SK-N-SH (cell line): ENCODE results near the gene TNRC6B. TPM values are rescaled to one million over a fixed set of nuclear protein-coding genes. Genes with fewer than 3 reads are reported as not detected.
A peak's percentile ranks its signal among the peaks of the same experiment; 100 is the strongest.

Experiments used
- CTCF ChIA-PET: fragments of 300-600, 350-600 bp; formaldehyde crosslinking; extraction: SDS; loops from one replicate; lab custom pipeline; 2021; lab: Yijun Ruan, JAX
- POLR2A ChIA-PET: fragments of 350-600 bp; sonication (Branson Sonifier 250); formaldehyde crosslinking; extraction: SDS; loops from one replicate; lab custom pipeline; 2020; ENCODE audit warnings: antibody characterized with exemption, inconsistent platforms; lab: Yijun Ruan, JAX
- DNase-seq: peaks from one replicate; pipeline ENCODE4 v3.0.0; 2012
- H2AFZ ChIP-seq: fragments of 200-600 bp; sonication (generic); 2 replicates; pipeline ENCODE4 v1.8.1; 2016; ENCODE audit warnings: antibody characterized with exemption, mild to moderate bottlenecking, low read depth
- H3F3A ChIP-seq: fragments of 200-600 bp; sonication (generic); replicated peaks from 2 replicates; pipeline ENCODE3; 2016; ENCODE audit warnings: antibody characterized with exemption, mild to moderate bottlenecking; ENCODE audit not compliant: insufficient read depth
- H3K27ac ChIP-seq, 2 experiments: fragments of 200-500 bp in 1 of 2; fragments of 200-600 bp in 1 of 2; sonication (Bioruptor generic) in 1 of 2; sonication (generic), shearing (Covaris generic) in 1 of 2; 2 replicates each; pipeline versions ENCODE4 v1.5.1 to v1.6.1; 2014 to 2016; ENCODE audit warnings: low read depth in 2 of 2, inconsistent platforms in 1 of 2, low read length in 1 of 2, mild to moderate bottlenecking in 1 of 2, mixed read lengths in 1 of 2
- H3K27me3 ChIP-seq: fragments of 200-600 bp; sonication (generic), shearing (Covaris generic); 2 replicates; pipeline ENCODE4 v1.6.1; 2016; ENCODE audit warnings: mixed run types; ENCODE audit not compliant: insufficient read depth
- H3K36me3 ChIP-seq, 2 experiments: fragments of 200-500 bp in 1 of 2; fragments of 200-600 bp in 1 of 2; sonication (Bioruptor generic) in 1 of 2; sonication (generic) in 1 of 2; replicated peaks in 1 of 2; 2 replicates each; pipeline versions ENCODE3 to v1.5.1; 2014 to 2016; ENCODE audit warnings: low read length in 1 of 2, mild to moderate bottlenecking in 1 of 2; ENCODE audit not compliant: insufficient read depth in 2 of 2, control insufficient read depth in 1 of 2
- H3K4me1 ChIP-seq, 2 experiments: fragments of 200-500 bp in 1 of 2; fragments of 200-600 bp in 1 of 2; sonication (Bioruptor generic) in 1 of 2; sonication (generic), shearing (Covaris generic) in 1 of 2; 2 replicates each; pipeline versions ENCODE4 v1.5.1 to v1.6.1; 2014 to 2016; ENCODE audit warnings: low read depth in 1 of 2, low read length in 1 of 2, mixed run types in 1 of 2; ENCODE audit not compliant: insufficient read depth in 2 of 2, control insufficient read depth in 1 of 2
- H3K4me2 ChIP-seq: fragments of 200-600 bp; sonication (generic), shearing (Covaris generic); 2 replicates; pipeline ENCODE4 v1.6.1; 2017; ENCODE audit warnings: mixed run types
- H3K4me3 ChIP-seq, 2 experiments: fragments of 200-500 bp in 1 of 2; fragments of 200-600 bp in 1 of 2; sonication (Bioruptor generic) in 1 of 2; sonication (generic), shearing (Covaris generic) in 1 of 2; 2 replicates each; pipeline versions ENCODE4 v1.5.1 to v1.8.1; 2014 to 2016; ENCODE audit warnings: low read depth in 2 of 2, inconsistent platforms in 1 of 2, low read length in 1 of 2, mild to moderate bottlenecking in 1 of 2, mixed read lengths in 1 of 2, moderate library complexity in 1 of 2
- H3K79me2 ChIP-seq: fragments of 200-600 bp; sonication (generic); 2 replicates; pipeline ENCODE4 v1.8.1; 2017; ENCODE audit warnings: mild to moderate bottlenecking; ENCODE audit not compliant: insufficient read depth
- H3K9ac ChIP-seq: fragments of 200-600 bp; sonication (generic); 2 replicates; pipeline ENCODE4 v1.6.1; 2017; ENCODE audit warnings: mixed run types
- H3K9me2 ChIP-seq: fragments of 200-600 bp; sonication (generic); 2 replicates; pipeline ENCODE4 v1.6.1; 2017; ENCODE audit warnings: mixed run types
- H3K9me3 ChIP-seq: fragments of 200-600 bp; sonication (generic); 2 replicates; pipeline ENCODE4 v1.6.1; 2017; ENCODE audit warnings: mixed run types, mild to moderate bottlenecking, moderate library complexity
- H4K20me1 ChIP-seq: fragments of 200-600 bp; sonication (generic); 2 replicates; pipeline ENCODE4 v1.6.1; 2017; ENCODE audit warnings: mild to moderate bottlenecking, mixed run types; ENCODE audit not compliant: insufficient read depth
- FOXM1 ChIP-seq: IDR thresholded peaks from 2 replicates; pipeline ENCODE4 v1.4.0; 2012; ENCODE audit warnings: low read depth, mild to moderate bottlenecking
- JUND ChIP-seq: IDR thresholded peaks from 2 replicates; pipeline ENCODE4 v1.4.0; 2012
- NFIC ChIP-seq: IDR thresholded peaks from 2 replicates; pipeline ENCODE4 v1.4.0; 2012; ENCODE audit warnings: borderline replicate concordance
- RAD21 ChIP-seq: IDR thresholded peaks from 2 replicates; pipeline ENCODE4 v1.6.1; 2012; ENCODE audit warnings: mild to moderate bottlenecking, low read length
- USF1 ChIP-seq: IDR thresholded peaks from 2 replicates; pipeline ENCODE4 v1.4.0; 2012; ENCODE audit warnings: low read depth, borderline replicate concordance
- YY1 ChIP-seq: IDR thresholded peaks from 2 replicates; pipeline ENCODE4 v1.4.0; 2012; ENCODE audit warnings: low read depth, mild to moderate bottlenecking
- WGBS: methylation state at CpG from one replicate; pipeline ENCODE4 v1.1.6; 2017; ENCODE audit warnings: low lambda C conversion rate; 5-methylcytosine and 5-hydroxymethylcytosine counted together
- polyA plus RNA-seq, 3 experiments: library from polyadenylated mRNA; depleted of rRNA; stranded (reverse); fragments of >200 nt; gene quantifications; 2 replicates each; pipeline ENCODE4 v1.2.3, GENCODE V29; 2012

TNRC6B gene
- polyA plus RNA-seq, 1 of the 3 experiments (the other 2 are of a cell fraction): 1.2 TPM

DNA sequence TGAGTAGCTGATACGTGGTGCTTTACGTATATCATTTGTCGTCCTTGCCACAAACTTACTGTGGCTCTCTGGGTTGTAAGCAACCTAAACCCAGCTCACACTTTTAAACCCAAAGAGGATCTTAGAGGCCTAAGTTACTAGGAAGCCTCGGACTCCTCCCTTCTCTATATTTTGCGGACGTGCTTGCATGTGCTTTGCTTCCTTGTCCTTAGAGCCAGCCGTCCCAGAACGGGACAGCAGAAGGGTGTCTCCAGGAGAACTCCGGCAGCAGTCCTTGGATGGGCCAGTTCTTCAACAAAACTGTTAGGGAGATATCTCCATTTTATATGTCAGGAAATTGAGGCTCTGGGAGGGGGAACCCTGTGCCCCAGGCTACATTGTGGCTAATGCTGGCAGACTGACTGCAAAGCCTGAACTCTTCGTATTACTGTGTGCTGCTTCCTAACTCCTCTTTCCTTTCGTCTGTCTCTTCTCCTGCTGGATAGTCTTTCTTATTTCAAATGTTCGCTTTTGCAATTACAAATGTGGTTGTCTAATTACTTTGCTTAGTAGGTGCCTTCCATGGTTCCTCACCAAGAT, 33.8 kb downstream of the TNRC6B start:
- ChIA-PET POLR2A (no interaction called here), CTCF (no interaction called here)
- 90% methylated on average over 6 of the region's 12 CpGs for WGBS
- peaks cover 11% of the 10 kb centered on the region; the same call in 1 of the 2 replicates for H4K20me1 ChIP-seq
- H2AFZ ChIP-seq: no peak overlapping the region
- peaks cover 32% of the 10 kb centered on the region for H3K79me2 ChIP-seq
- H3K27me3 ChIP-seq: no peaks in the 10 kb centered on the region
- DNase-seq: no peak
- no peaks in the 10 kb centered on the region for H3K9me3 ChIP-seq
- H3K4me3 ChIP-seq: no peak overlapping the region
- H3K36me3 ChIP-seq: no peaks in the 10 kb centered on the region
- H3K27ac ChIP-seq: no peak overlapping the region
- H3K9ac ChIP-seq: no peak overlapping the region
- peaks cover 3% of the 10 kb centered on the region for H3F3A ChIP-seq
- H3K9me2 ChIP-seq: no peaks in the 10 kb centered on the region
- peaks cover 3 to 10% of the 10 kb centered on the region in 2 experiments; a peak in 2 of 4 replicates for H3K4me1 ChIP-seq
- no peak overlapping the region for H3K4me2 ChIP-seq
- TF ChIP-seq USF1: no peak

DNA sequence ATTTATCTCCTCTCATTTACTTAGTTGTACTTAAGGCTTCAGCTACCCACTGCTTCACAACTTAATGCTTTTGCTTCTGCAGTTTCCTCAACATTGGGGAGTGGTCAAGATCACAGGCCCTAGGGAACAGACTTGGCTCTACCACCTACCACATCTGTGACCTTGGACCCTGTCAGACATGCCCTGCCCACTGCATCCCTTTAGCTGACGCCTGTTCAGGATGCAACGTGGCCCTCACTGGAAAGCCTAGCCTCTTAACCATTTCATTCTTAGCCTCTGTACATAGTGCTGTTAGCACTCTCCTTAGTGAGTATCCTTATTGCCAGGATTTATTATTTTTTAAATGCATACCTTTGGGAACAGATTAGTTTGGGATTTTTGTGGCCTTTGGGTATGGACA, 34.4 kb downstream of the TNRC6B start:
- TF ChIP-seq JUND (no peak), RAD21 (no peak), FOXM1 (no peak)
- TF ChIP-seq, all 33 proteins: peak for 0
- no peak overlapping the region for H2AFZ ChIP-seq
- peaks cover 37% of the 10 kb centered on the region for H3K79me2 ChIP-seq
- H3K27me3 ChIP-seq: no peaks in the 10 kb centered on the region
- no peaks in the 10 kb centered on the region for H3K36me3 ChIP-seq
- no peaks in the 10 kb centered on the region for H3K9me3 ChIP-seq
- no peak overlapping the region for H3K9ac ChIP-seq
- H3K27ac ChIP-seq: no peak overlapping the region
- peaks cover 3 to 10% of the 10 kb centered on the region in 2 experiments; a peak in 2 of 4 replicates for H3K4me1 ChIP-seq
- H3K4me2 ChIP-seq: no peak overlapping the region
- DNase-seq: no peak
- 89% methylated on average over 2 of the region's 2 CpGs for WGBS
- POLR2A ChIA-PET: no interaction called here
- no peaks in the 10 kb centered on the region for H3K9me2 ChIP-seq
- H3K4me3 ChIP-seq: no peak overlapping the region
- peaks cover 3% of the 10 kb centered on the region for H3F3A ChIP-seq
- H4K20me1 ChIP-seq: peaks cover 11% of the 10 kb centered on the region; the same call in 1 of the 2 replicates
- CTCF ChIA-PET: no interaction called here

DNA sequence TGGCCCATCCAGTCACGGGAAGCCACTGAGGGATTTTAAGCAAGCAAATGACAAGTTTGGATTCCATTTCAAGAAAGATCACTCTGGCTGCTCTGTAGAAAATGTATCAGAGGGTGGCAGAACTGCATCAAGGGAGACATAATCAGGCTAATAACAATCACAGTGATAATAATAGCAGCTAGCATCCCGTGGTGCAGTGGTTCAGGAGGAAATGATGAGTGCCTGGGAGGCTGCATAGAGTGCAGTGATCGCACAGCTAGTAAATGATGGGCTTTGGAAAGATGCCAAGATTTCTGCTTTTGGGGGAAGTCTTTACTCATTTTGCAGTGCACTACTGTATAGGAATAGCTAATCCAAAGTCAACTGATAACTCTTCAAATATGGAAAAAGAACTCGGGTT, 35.8 kb downstream of the TNRC6B start:
- Histone ChIP-seq H3K36me3 (no peaks in the 10 kb centered on the region), H3K9me3 (no peaks in the 10 kb centered on the region), H3K4me2 (no peak overlapping the region), H3K27me3 (no peaks in the 10 kb centered on the region), H3K4me3 (no peak overlapping the region), H3K9me2 (no peaks in the 10 kb centered on the region), H2AFZ (no peak overlapping the region), H3K9ac (no peak overlapping the region), H4K20me1 (peaks cover 11% of the 10 kb centered on the region; the same call in 1 of the 2 replicates), H3K27ac (no peak overlapping the region), H3K79me2 (peaks cover 39% of the 10 kb centered on the region), H3F3A (peaks cover 3% of the 10 kb centered on the region), H3K4me1 (peaks cover 3 to 10% of the 10 kb centered on the region in 2 experiments; a peak in 2 of 4 replicates)
- DNase-seq: peak; percentile 10
- 58% methylated on average over 4 of the region's 4 CpGs for WGBS
- CTCF ChIA-PET: no interaction called here
- TF ChIP-seq NFIC (peak; percentile 38; the same call in 1 of the 2 replicates), YY1 (no peak), RAD21 (peak; percentile 11; the same call in 1 of the 2 replicates)
- POLR2A ChIA-PET: no interaction called here
